ENCODE results near the gene MAPK1. TPM values are rescaled to one million over a fixed set of nuclear protein-coding genes. Genes with fewer than 3 reads are reported as not detected.
A peak's percentile ranks its signal among the peaks of the same experiment; 100 is the strongest.
"Not testable (repeated sequence)": the region's sequence is repeated elsewhere in the genome, so short reads cannot be mapped to it uniquely, and the experiment has no call there.

The MAPK1 gene
- 55.2 and 57.1 TPM in 2 replicates for total RNA-seq (2014; rRNA removed; shearing (Covaris generic))

GRCh38 chr22:21867528-21868266 lies at the start of gene MAPK1:
Gene MAPK1 (minus strand): TSS chr22:21867645. CDS start chr22:21867440, 205 bp downstream.
- peak; percentile 94 for DNase-seq (ENCODE audit: low read depth)

GRCh38 chr22:21916309-21916918 lies 49.0 kb upstream of the MAPK1 start:
- no peak for DNase-seq (ENCODE audit: low read depth)

GRCh38 chr22:21915624-21916308 lies 48.3 kb upstream of the MAPK1 start:
- no peak for DNase-seq (ENCODE audit: low read depth)

- DNase-seq (ENCODE audit: low read depth): not testable (repeated sequence)
Measured at GRCh38 chr22:21914033-21914642, 46.7 kb upstream of the MAPK1 start.

GRCh38 chr22:21910367-21910766 lies 42.9 kb upstream of the MAPK1 start:
- not testable (repeated sequence) for DNase-seq (ENCODE audit: low read depth)

GRCh38 chr22:21909871-21910270 lies 42.4 kb upstream of the MAPK1 start:
- no peak for DNase-seq (ENCODE audit: low read depth)

- DNase-seq (ENCODE audit: low read depth): no peak
Measured at GRCh38 chr22:21907638-21908522, 40.4 kb upstream of the MAPK1 start.

- DNase-seq (ENCODE audit: low read depth): not testable (repeated sequence)
Measured at GRCh38 chr22:21905234-21905633, 37.8 kb upstream of the MAPK1 start.

GRCh38 chr22:21904250-21904789 lies 36.9 kb upstream of the MAPK1 start:
- DNase-seq (ENCODE audit: low read depth): no peak

GRCh38 chr22:21903283-21903682 lies 35.8 kb upstream of the MAPK1 start:
- DNase-seq (ENCODE audit: low read depth): no peak

GRCh38 chr22:21902296-21903087 lies 35.0 kb upstream of the MAPK1 start:
- no peak for DNase-seq (ENCODE audit: low read depth)

- DNase-seq (ENCODE audit: low read depth): no peak
Measured at GRCh38 chr22:21898354-21898896, 31.0 kb upstream of the MAPK1 start.

GRCh38 chr22:21896951-21897513 lies 29.6 kb upstream of the MAPK1 start:
- no peak for DNase-seq (ENCODE audit: low read depth)

- DNase-seq (ENCODE audit: low read depth): not testable (repeated sequence)
Measured at GRCh38 chr22:21896275-21896674, 28.8 kb upstream of the MAPK1 start.

GRCh38 chr22:21894799-21895198 lies 27.4 kb upstream of the MAPK1 start:
- DNase-seq (ENCODE audit: low read depth): no peak

- no peak for DNase-seq (ENCODE audit: low read depth)
Measured at GRCh38 chr22:21889251-21889990, 22.0 kb upstream of the MAPK1 start.

GRCh38 chr22:21887841-21888240 lies 20.4 kb upstream of the MAPK1 start:
- no peak for DNase-seq (ENCODE audit: low read depth)

GRCh38 chr22:21883930-21884329 lies 16.5 kb upstream of the MAPK1 start:
- DNase-seq (ENCODE audit: low read depth): not testable (repeated sequence)
